CD4-positive, alpha-beta T cell treated with Interleukin-17A for 4 hours (primary cell): Measurements from ENCODE around the gene PDE4D.
"Not testable (repeated sequence)": the region's sequence is repeated elsewhere in the genome, so short reads cannot be mapped to it uniquely, and the experiment has no call there.

ENCODE experiments used
- DNase-seq: peaks from one replicate; pipeline ENCODE4 v3.0.0-alpha.2; 2020; ENCODE audit warnings: mixed read lengths

Gene PDE4D

DNA sequence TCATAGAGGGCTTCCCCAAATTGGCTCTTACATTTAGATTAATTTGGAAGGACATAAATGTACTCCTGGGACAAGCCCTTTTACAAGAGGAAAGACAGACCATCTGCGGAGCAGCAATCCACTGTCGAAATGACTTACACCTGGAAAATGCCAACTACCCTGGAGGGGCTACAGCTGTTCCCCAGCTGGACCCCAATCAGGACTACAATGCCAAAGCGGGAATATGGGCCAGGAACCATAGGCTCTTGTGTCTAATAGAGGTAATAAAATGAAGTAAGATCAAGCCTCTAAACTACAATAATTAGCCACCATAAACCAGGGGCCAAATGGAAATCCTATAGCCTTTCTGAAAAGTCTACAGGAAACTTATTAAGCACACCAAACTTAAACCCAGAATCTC is 581.3 kb downstream of the PDE4D start:
- no peak for DNase-seq

- DNase-seq = not testable (repeated sequence)
Observed at GRCh38 chr5:59308685-59309084, 584.8 kb downstream of the PDE4D start.

DNA sequence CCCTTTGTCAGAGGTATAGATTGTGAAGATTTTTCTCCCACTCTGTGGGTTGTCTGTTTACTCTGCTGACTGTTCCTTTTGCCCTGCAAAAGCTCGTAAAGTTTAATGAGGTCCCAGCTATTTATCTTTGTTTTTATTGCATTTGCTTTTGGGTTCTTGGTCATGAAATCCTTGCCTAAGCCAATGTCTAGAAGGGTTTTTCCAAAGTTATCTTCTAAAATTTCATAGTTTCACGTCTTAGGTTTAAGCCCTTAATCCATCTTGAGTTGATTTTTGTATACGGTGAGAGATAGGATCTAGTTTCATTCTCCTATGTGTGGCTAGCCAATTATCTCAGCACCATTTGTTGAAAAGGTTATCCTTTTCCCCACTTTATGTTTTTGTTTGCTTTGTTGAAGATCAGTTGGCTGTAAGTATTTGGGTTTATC is 590.2 kb downstream of the PDE4D start:
- DNase-seq = not testable (repeated sequence)

- not testable (repeated sequence) for DNase-seq
Observed at GRCh38 chr5:59302509-59302908, 591.0 kb downstream of the PDE4D start.

GRCh38 chr5:59301727-59302126 is 591.8 kb downstream of the PDE4D start:
- DNase-seq = no peak

DNA sequence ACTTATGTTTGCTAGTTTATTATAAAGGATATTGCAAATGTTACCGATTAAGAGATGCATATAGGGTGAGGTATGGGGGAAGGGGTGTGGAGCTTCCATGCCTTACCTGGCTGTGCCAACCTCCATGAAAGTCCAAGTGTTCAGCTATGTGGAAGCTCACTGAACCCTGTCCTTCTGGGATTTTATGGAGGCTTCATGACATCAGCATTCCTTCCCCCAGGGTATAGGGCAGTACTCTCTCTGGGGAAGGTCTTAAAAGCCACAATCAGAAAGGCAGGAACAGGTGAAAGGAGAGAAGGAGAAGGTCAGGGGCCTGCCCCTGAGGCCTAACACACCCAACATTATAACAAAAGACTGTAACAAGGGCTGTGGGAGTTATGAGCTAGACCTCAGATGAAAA is 592.6 kb downstream of the PDE4D start:
- DNase-seq = no peak

DNA sequence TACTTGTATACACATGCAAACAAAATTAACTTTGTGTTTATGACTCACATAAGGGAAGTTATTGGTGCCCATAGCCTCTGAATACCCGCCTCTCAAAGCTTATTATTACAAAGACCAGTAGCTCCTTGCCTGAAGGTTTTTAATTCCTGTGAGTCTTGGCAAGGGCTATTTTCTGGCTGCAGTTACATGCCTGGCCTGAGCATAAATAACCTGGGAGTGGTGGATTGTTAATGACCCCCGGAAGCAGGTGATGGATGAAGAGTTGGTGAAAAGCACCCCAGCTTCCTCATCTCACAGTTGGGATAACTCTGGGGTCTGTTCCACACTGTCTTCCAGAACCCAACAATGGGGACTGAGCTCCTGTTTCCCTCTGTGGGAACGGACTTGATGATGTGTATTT is 594.5 kb downstream of the PDE4D start:
- no peak for DNase-seq

- no peak for DNase-seq
Observed at GRCh38 chr5:59296317-59297264, 596.9 kb downstream of the PDE4D start.

DNA sequence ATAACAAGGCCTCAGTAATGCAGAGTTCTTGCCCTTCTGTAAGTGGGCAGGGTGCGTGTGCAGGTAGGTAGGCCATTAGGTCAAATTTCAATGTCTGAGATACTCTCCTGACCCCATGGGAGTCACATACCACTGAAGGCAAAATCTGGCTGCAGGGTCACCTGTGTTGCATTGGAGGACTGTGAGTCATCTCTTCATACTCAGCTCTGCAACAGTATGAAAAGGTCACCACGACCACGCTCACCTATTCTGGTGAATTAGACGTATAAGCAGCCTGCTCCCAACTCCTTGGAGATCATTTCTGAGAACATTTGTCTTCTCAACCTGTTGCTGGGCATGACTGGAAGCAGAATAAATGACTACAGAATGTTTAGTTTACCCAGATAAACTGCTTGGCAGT is 599.8 kb downstream of the PDE4D start:
- DNase-seq = no peak

DNA sequence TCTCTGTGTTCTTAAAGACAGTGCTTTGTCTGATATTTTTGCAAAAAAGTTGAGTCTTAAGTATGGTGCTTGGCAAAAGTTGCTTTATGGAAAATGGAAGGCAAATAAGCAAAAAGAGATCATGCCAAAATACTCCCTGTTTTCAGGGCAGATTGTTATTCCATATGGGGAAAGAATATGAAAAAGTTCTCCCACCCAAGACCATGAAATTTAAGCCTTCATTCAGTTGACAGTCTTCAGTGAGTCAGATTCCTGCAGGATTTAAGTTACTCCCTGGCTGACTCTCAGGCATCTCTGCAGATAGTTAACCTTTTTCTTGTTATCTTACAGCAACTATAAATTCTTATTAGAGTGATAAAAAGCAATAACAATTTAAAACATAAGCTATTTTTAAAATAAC is 601.6 kb downstream of the PDE4D start:
- no peak for DNase-seq

DNA sequence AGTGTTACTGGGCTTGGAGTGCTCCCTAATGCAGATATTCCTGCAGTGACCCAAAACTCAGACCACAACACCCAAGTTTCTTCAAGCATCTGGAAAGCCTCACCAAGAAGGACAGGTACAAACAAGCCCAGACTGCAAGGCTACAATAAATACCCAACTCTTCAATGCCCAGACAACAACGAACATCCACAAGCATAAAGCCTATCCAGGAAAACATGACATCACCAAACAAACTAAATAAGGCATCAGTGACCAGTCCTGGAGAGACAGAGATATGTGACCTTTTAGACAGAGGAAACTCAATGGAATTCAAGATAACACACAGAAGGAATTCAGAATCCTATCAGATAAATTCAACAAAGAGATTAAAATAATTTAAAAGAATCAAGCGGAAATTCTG is 605.6 kb downstream of the PDE4D start:
- DNase-seq = no peak

DNA sequence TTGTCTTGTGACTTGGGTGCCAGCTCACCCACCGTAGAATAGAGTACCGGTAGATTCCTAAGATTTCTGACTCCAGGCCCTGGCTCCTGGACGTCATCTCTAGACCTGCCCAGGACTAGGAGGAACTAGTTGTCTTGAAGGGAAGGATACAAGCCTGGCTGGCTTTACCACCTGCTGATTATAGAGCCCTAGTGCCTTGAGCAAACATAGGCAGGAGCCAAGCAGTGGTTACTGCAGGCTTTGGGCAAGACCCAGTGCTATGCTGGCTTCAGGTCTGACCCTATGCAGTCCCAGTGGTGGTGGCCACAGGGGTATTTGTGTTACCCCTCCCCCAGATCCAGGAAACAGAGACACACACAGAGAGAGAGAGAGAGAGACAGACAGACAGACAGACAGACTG is 606.2 kb downstream of the PDE4D start:
- DNase-seq = no peak

DNA sequence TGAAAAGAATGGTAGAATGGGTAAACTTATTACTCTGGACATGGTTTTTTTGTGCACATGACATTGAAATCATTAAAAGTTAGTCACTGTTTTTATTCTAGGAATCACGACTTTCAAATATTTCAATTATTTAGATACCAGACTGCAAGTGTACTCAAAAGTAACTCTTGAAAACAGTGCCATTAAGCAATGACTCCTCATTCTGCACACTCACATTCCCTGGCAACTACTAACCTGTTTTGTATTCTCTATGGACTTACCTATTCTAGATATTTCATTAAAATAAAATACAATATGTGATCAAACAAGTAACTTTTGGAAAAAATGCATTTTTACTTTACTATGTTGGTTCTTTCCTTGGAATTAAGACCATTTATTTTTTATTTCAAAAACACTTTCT is 607.0 kb downstream of the PDE4D start:
- no peak for DNase-seq

DNA sequence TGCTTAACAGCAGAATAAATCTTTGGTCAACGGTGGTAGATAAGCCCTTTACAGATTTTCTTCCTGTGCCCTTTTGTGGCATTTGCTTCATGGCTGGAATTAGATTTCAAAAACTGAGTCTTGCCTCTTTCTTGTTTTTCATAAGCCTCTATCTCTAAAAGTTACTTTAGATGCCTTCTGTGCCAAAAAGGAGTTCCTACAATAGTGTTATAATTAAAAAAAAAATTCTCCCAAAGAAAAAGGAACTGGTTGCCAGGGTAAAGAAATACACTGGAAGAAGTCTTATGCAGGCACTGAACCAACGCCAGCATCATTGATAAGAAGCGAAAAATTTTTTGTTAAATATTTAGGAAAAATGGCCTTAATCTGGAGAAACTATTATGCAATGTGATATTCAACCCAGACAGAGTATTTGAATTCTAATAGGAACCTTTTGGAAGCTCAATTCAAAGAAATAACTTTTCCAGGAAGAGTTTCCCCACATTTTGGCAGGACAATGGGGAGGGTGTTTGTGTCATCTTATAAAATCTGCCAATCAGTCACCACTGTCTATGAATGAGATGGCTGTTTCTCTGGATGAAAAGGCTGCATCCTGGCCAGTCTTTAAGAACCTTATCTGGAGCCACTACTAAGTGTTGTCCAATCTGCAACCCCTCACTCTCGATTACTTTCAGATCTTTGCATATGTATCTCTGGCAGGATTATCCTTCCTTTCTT is 608.1 kb downstream of the PDE4D start:
- DNase-seq = no peak

- no peak for DNase-seq
Observed at GRCh38 chr5:59282726-59283125, 610.8 kb downstream of the PDE4D start.

DNA sequence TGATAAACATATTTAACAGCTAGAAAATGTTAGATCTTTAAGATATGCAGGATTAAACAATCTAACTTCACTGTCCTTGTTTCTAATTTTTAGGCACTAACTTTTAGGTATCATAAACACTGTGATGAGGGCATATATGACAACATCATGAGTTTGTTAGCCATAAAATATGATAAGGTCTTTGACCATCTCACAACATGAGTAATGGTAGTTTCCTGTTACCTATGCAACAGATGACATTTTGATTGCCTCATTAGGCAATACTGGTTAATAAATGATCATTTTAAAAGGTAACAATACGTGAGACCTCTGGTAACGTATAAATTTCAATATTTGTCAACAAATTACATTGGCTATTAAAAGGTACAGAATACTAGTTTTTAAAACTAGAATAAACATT is 613.5 kb downstream of the PDE4D start:
- no peak for DNase-seq

GRCh38 chr5:59276917-59277372 is 616.6 kb downstream of the PDE4D start:
- no peak for DNase-seq

DNA sequence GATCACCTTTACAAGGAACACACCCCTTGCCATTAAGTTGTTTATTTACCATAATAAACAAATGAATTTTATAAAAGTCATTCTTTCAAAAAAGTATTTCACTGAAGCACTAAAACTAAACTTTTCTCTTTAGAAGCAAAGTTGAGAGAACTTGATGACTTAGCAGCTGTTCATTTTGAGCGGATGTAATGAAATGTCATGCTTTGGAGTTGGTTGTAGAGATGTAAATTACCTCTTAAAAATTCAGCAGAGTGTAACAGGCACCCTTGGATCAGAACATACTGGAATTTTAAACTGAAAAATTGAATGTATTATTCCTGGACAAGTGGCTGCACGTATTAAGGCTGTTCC is 617.2 kb downstream of the PDE4D start:
- DNase-seq = no peak

GRCh38 chr5:59275510-59276324 is 617.8 kb downstream of the PDE4D start:
- DNase-seq = no peak

DNA sequence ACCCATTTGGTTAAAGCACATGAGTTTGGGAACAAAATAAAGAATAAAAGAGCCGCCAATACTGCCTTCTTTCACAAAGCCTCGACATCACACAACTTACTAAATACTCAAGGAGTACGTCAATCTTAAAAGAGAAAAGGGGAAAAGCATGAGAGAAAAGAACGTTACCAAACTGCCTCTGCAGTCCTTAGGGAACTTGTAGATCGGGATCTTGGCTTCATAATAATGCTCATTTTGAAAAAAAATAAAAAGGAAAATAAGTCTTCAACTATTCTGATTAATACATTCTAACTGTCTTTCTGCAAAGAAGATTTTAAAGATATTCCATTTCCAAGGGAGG is 618.4 kb downstream of the PDE4D start:
- no peak for DNase-seq

- DNase-seq = no peak
Observed at GRCh38 chr5:59274106-59274636, 619.4 kb downstream of the PDE4D start.

DNA sequence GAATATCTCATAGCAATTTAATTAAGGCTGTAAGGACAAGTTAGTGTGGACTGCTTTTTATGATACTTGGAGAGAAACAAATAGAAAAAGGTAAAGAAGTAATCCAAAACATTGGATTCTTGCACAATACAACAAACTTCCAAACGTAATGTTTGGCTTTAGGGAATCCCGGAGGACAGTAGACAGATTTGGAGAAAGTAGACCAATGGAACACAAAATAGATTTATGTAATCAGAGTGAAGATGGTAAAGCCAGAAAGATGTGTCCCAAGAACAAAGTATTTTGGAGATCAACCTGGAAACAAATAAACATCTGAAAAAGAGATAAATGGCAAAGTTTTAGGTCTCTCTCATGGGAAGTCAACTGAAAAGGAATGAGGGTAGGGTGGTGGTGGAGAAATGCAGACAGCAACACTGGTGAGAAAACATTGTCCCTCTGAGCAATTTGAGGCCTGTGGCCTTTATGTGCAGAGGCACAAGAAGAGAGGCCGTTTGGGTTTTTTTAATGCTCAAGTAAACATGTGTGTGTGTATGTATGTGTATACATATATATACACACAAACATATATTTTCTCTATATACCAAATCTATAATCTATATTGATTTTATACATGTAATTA is 620.6 kb downstream of the PDE4D start:
- no peak for DNase-seq
